Adrenal gland (tissue), 12 donors: ENCODE data around the gene NCBP1. TPM values are rescaled to one million over a fixed set of nuclear protein-coding genes. Genes with fewer than 3 reads are reported as not detected.

Experiments used
- DNase-seq, 7 donors: peaks; one replicate each; pipeline ENCODE4 v3.0.0-alpha.2; 2019 to 2020
- H3K27ac ChIP-seq, 5 donors: fragments of 200-600 bp; sonication (generic) in 4 of 5; 1 replicate in 3 of 5; 2 replicates in 2 of 5; pipeline versions ENCODE4 v1.5.1 to v1.8.0; 2016 to 2020; ENCODE audit warnings: mild to moderate bottlenecking in 1 of 5
- H3K27me3 ChIP-seq: fragments of 200-600 bp; 2 replicates; pipeline ENCODE4 v1.8.0; 2021
- H3K36me3 ChIP-seq, 2 donors: fragments of 200-600 bp; replicated peaks in 1 of 2; 1 replicate in 1 of 2; 2 replicates in 1 of 2; pipeline versions ENCODE4 v1.5.1 to v1.8.0; 2018 to 2022
- H3K4me1 ChIP-seq, 2 donors: fragments of 200-600 bp; replicated peaks in 1 of 2; 1 replicate in 1 of 2; 2 replicates in 1 of 2; pipeline versions ENCODE4 v1.5.1 to v1.8.0; 2018 to 2021
- H3K4me3 ChIP-seq, 4 donors: fragments of 200-600 bp; sonication (generic) in 3 of 4; one replicate each; pipeline ENCODE4 v1.5.1; 2016 to 2018
- H3K9me3 ChIP-seq, 3 donors: fragments of 200-600 bp; sonication (generic) in 1 of 3; replicated peaks in 1 of 3; 1 replicate in 2 of 3; 2 replicates in 1 of 3; pipeline versions ENCODE4 v1.5.1 to v1.8.0; 2016 to 2021
- POLR2A ChIP-seq, 2 donors: fragments of 450-650 bp; IDR thresholded peaks; one replicate each; pipeline ENCODE4 v1.6.1; 2017; ENCODE audit warnings: antibody characterized with exemption in 2 of 2, mild to moderate bottlenecking in 2 of 2, moderate library complexity in 1 of 2
- WGBS, 4 donors: extraction: QIAGEN DNeasy Blood & Tissue Kit in 2 of 4; methylation state at CpG; one replicate each; pipeline versions ENCODE4 v1.1.5 to v1.1.7; 2013 to 2017; 5-methylcytosine and 5-hydroxymethylcytosine counted together
- intact Hi-C, 2 donors: fragments of 100-400 bp; cut with DNase I; formaldehyde crosslinking; loops; one replicate each; pipeline versions ENCODE4 v1.14.1 to v1.15.0; 2022 to 2023
- polyA plus RNA-seq, 3 donors: library from polyadenylated mRNA; stranded (reverse); fragments of 200-250 nt in 2 of 3; fragments of 350-450 nt in 1 of 3; fragmentation: Illumina TruSeq in 1 of 3; extraction: RNeasy Lipid Tissue Mini Kit (QIAGEN cat#74804) in 1 of 3; gene quantifications; one replicate each; pipeline ENCODE4 v1.2.3, GENCODE V29; 2013 to 2014
- total RNA-seq, 9 donors: library from RNA; depleted of rRNA in 4 of 9; stranded (reverse); fragments of >200 nt in 4 of 9; fragments of 120-200 nt in 1 of 9; fragmentation: NEBNext Ultra II Directional in 1 of 9; extraction: Animal tissue kit (Norgen Biotek cat#: 25700) in 1 of 9; gene quantifications; one replicate each; pipeline versions ENCODE4 v1.1.0 to v1.2.4, GENCODE V29; 2013 to 2023
- TF ChIP-seq, protein P1 (sequence below), 6 experiments: fragments of 450-650 bp in 4 of 6; fragments of 200-600 bp in 2 of 6; sonication (generic) in 1 of 6; IDR thresholded peaks; 1 replicate in 5 of 6; 2 replicates in 1 of 6; pipeline versions ENCODE4 v1.5.1 to v1.8.0; 2016 to 2021; ENCODE audit warnings: antibody characterized with exemption in 6 of 6, mild to moderate bottlenecking in 2 of 6, moderate library complexity in 1 of 6
- donor health status: healthy with polysubstance abuse.
- donor health status: Bipolar disorder and iron deficiency.
- donor health status: DM: yes; HTN: yes; CAD: no.
- donor health status: DM: no; HTN: no; CAD: no.
- donor health status: DM: no; HTN: no; CAD: no.
- donor health status: DM: yes; HTN: yes; CAD: no.

Gene NCBP1
- total and polyA plus RNA-seq, 12 donors: 7.8 to 26.1 (median 18.5) TPM

- WGBS, 4 donors: 68 to 75% (median 72%) methylated on average over 2 of the region's 2 CpGs
- intact Hi-C loops: no loop called here
- peaks cover 0 to 9% of the 10 kb centered on the region in 2 donors for H3K4me1 ChIP-seq
Observed at GRCh38 chr9:97706246-97706645, 72.6 kb downstream of the NCBP1 start.

GRCh38 chr9:97710356-97711222 is 77.0 kb downstream of the NCBP1 start:
- DNase-seq: peak; percentile 43 to 72 (median 60)
- Histone ChIP-seq H3K4me1 (no peaks in the 10 kb centered on the region), H3K27ac (no peak overlapping the region), H3K36me3 (no peaks in the 10 kb centered on the region), H3K4me3 (no peak overlapping the region), H3K27me3 (no peaks in the 10 kb centered on the region), H3K9me3 (no peaks in the 10 kb centered on the region)
- TF ChIP-seq POLR2A (IDR thresholded peaks at IDR 0.05): no peak
- TF ChIP-seq, protein P1, sequence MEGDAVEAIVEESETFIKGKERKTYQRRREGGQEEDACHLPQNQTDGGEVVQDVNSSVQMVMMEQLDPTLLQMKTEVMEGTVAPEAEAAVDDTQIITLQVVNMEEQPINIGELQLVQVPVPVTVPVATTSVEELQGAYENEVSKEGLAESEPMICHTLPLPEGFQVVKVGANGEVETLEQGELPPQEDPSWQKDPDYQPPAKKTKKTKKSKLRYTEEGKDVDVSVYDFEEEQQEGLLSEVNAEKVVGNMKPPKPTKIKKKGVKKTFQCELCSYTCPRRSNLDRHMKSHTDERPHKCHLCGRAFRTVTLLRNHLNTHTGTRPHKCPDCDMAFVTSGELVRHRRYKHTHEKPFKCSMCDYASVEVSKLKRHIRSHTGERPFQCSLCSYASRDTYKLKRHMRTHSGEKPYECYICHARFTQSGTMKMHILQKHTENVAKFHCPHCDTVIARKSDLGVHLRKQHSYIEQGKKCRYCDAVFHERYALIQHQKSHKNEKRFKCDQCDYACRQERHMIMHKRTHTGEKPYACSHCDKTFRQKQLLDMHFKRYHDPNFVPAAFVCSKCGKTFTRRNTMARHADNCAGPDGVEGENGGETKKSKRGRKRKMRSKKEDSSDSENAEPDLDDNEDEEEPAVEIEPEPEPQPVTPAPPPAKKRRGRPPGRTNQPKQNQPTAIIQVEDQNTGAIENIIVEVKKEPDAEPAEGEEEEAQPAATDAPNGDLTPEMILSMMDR (IDR thresholded peaks at IDR 0.05): peak; percentile 69 to 86 (median 79)
- intact Hi-C loops: loop anchor here (5.0 to 10.0 kb wide), 3 partner anchors 182 to 324 kb away; no protein-coding TSS in a partner anchor
- WGBS, 4 donors: 13 to 24% (median 22%) methylated on average over 8 to 9 of the region's 9 CpGs

More at GRCh38 chr9:97706246-97706645, 72.6 kb downstream of the NCBP1 start:
- no peak for DNase-seq
- no peaks in the 10 kb centered on the region for H3K9me3 ChIP-seq
- no peak overlapping the region for H3K4me3 ChIP-seq
- no peaks in the 10 kb centered on the region for H3K36me3 ChIP-seq
- H3K27ac ChIP-seq: no peak overlapping the region
- H3K27me3 ChIP-seq: no peaks in the 10 kb centered on the region
- TF ChIP-seq POLR2A (IDR thresholded peaks at IDR 0.05): no peak
- TF ChIP-seq, protein P1 (IDR thresholded peaks at IDR 0.05): no peak

- TF ChIP-seq, protein P1 (IDR thresholded peaks at IDR 0.05): no peak
- no peak for TF ChIP-seq POLR2A (IDR thresholded peaks at IDR 0.05)
- DNase-seq: no peak
- Histone ChIP-seq H3K27me3 (no peaks in the 10 kb centered on the region), H3K36me3 (no peaks in the 10 kb centered on the region), H3K27ac (no peak overlapping the region), H3K4me1 (no peaks in the 10 kb centered on the region), H3K9me3 (no peaks in the 10 kb centered on the region), H3K4me3 (no peak overlapping the region)
- intact Hi-C loops: loop anchor here (5.0 to 10.0 kb wide), 3 partner anchors 181 to 324 kb away; no protein-coding TSS in a partner anchor
- 6 to 32% (median 27%) methylated on average over 7 to 12 of the region's 12 CpGs for WGBS, 4 donors
Observed at GRCh38 chr9:97711223-97711626, 77.6 kb downstream of the NCBP1 start.

GRCh38 chr9:97714435-97714834 is 80.8 kb downstream of the NCBP1 start:
- no peak for DNase-seq
- H3K36me3 ChIP-seq: no peaks in the 10 kb centered on the region
- intact Hi-C loops: loop anchor here (5.0 to 10.0 kb wide), 3 partner anchors 178 to 320 kb away; no protein-coding TSS in a partner anchor
- H3K4me3 ChIP-seq: no peak overlapping the region
- H3K4me1 ChIP-seq: no peaks in the 10 kb centered on the region
- WGBS, 4 donors: 60 to 72% (median 62%) methylated on average over 3 of the region's 3 CpGs
- TF ChIP-seq, protein P1 (IDR thresholded peaks at IDR 0.05): no peak
- no peak for TF ChIP-seq POLR2A (IDR thresholded peaks at IDR 0.05)
- no peak overlapping the region for H3K27ac ChIP-seq
- no peaks in the 10 kb centered on the region for H3K9me3 ChIP-seq
- no peaks in the 10 kb centered on the region for H3K27me3 ChIP-seq
